ENCODE results near the gene HMGB1.

The HMGB1 gene

GRCh38 chr13:30429721-30430694 lies 35.7 kb downstream of the HMGB1 start:
- no peak for DNase-seq (ENCODE audit: low read depth)

- no peak for DNase-seq (ENCODE audit: low read depth)
These were observed 36.5 kb downstream of the HMGB1 start for GRCh38 chr13:30429235-30429634.

GRCh38 chr13:30423891-30424290 lies 41.8 kb downstream of the HMGB1 start:
- no peak for DNase-seq (ENCODE audit: low read depth)

GRCh38 chr13:30422054-30422839 lies 43.5 kb downstream of the HMGB1 start, which contains the start of gene UBE2L5:
UBE2L5 (plus strand) TSS chr13:30422493; CDS start chr13:30427991, 5,498 bp downstream.
- DNase-seq (ENCODE audit: low read depth): peak; percentile 65

GRCh38 chr13:30421093-30422053 lies 44.4 kb downstream of the HMGB1 start:
- DNase-seq (ENCODE audit: low read depth): no peak

- DNase-seq (ENCODE audit: low read depth): no peak
These were observed 46.8 kb downstream of the HMGB1 start for GRCh38 chr13:30418717-30419459.

- no peak for DNase-seq (ENCODE audit: low read depth)
These were observed 47.5 kb downstream of the HMGB1 start for GRCh38 chr13:30418075-30418716.

GRCh38 chr13:30416471-30416870 lies 49.3 kb downstream of the HMGB1 start:
- DNase-seq (ENCODE audit: low read depth): no peak

GRCh38 chr13:30415430-30416030 lies 50.2 kb downstream of the HMGB1 start:
- no peak for DNase-seq (ENCODE audit: low read depth)

- no peak for DNase-seq (ENCODE audit: low read depth)
These were observed 51.9 kb downstream of the HMGB1 start for GRCh38 chr13:30413842-30414241.

GRCh38 chr13:30412346-30412745 lies 53.4 kb downstream of the HMGB1 start:
- no peak for DNase-seq (ENCODE audit: low read depth)

- DNase-seq (ENCODE audit: low read depth): no peak
These were observed 55.0 kb downstream of the HMGB1 start for GRCh38 chr13:30410705-30411125.

GRCh38 chr13:30409886-30410704 lies 55.6 kb downstream of the HMGB1 start:
- DNase-seq (ENCODE audit: low read depth): no peak

GRCh38 chr13:30408319-30409101 lies 57.2 kb downstream of the HMGB1 start:
- DNase-seq (ENCODE audit: low read depth): peak; percentile 91

GRCh38 chr13:30406779-30407416 lies 58.8 kb downstream of the HMGB1 start:
- no peak for DNase-seq (ENCODE audit: low read depth)
